NOMO-1 treated with dmso at 0.1 percent for 144 hours (cell line): ENCODE measurements around the gene TLR9.
A peak's percentile ranks its signal among the peaks of the same experiment; 100 is the strongest.
"Not testable (repeated sequence)": the region's sequence is repeated elsewhere in the genome, so short reads cannot be mapped to it uniquely, and the experiment has no call there.

Experiments used
- DNase-seq: peaks from one replicate; lab custom pipeline; 2025; ENCODE audit not compliant: unreplicated experiment; lab: John Stamatoyannopoulos, UW

TLR9 gene

GRCh38 chr3:52225452-52226228 is at the start of gene TLR9:
Gene TLR9 (minus strand): TSS chr3:52225645. CDS start chr3:52225529, 116 bp downstream.
- peak; percentile 89 for DNase-seq

- DNase-seq, result not testable (repeated sequence)
These were observed 49.3 kb upstream of the TLR9 start for GRCh38 chr3:52274781-52275180.

- no peak for DNase-seq
These were observed 47.4 kb upstream of the TLR9 start for GRCh38 chr3:52272831-52273230.

- DNase-seq, result not testable (repeated sequence)
These were observed 46.7 kb upstream of the TLR9 start for GRCh38 chr3:52272172-52272571.

- DNase-seq, result no peak
These were observed 44.9 kb upstream of the TLR9 start for GRCh38 chr3:52270252-52270754.

GRCh38 chr3:52269776-52270175 is 44.3 kb upstream of the TLR9 start:
- no peak for DNase-seq

- DNase-seq, result no peak
These were observed 42.6 kb upstream of the TLR9 start for GRCh38 chr3:52268036-52268435.

- DNase-seq, result no peak
These were observed 39.9 kb upstream of the TLR9 start for GRCh38 chr3:52265387-52265786.

- DNase-seq, result no peak
These were observed 37.0 kb upstream of the TLR9 start for GRCh38 chr3:52262447-52262846.

GRCh38 chr3:52259448-52259847 is 34.0 kb upstream of the TLR9 start:
- DNase-seq, result no peak

GRCh38 chr3:52259035-52259434 is 33.6 kb upstream of the TLR9 start:
- no peak for DNase-seq

GRCh38 chr3:52257911-52258310 is 32.5 kb upstream of the TLR9 start:
- DNase-seq, result no peak

- no peak for DNase-seq
These were observed 31.2 kb upstream of the TLR9 start for GRCh38 chr3:52256622-52257021.

- DNase-seq, result no peak
These were observed 30.7 kb upstream of the TLR9 start for GRCh38 chr3:52256159-52256558.

GRCh38 chr3:52254608-52255007 is 29.2 kb upstream of the TLR9 start:
- DNase-seq, result no peak

GRCh38 chr3:52253314-52254304 is 28.2 kb upstream of the TLR9 start:
- peak; percentile 81 for DNase-seq

GRCh38 chr3:52250122-52250521 is 24.7 kb upstream of the TLR9 start:
- no peak for DNase-seq

GRCh38 chr3:52249683-52250082 is 24.2 kb upstream of the TLR9 start:
- no peak for DNase-seq

- no peak for DNase-seq
These were observed 23.5 kb upstream of the TLR9 start for GRCh38 chr3:52248816-52249547.

- no peak for DNase-seq
These were observed 22.7 kb upstream of the TLR9 start for GRCh38 chr3:52248165-52248541.
